T-cell (primary cell): Measurements from ENCODE around the gene VPS35L. TPM values are rescaled to one million over a fixed set of nuclear protein-coding genes. Genes with fewer than 3 reads are reported as not detected.

Source experiments
- ATAC-seq, 4 experiments: fragments of 200-7000 bp in 3 of 4; fragments of 150-1000 bp in 1 of 4; cut with Tn5 transposase; replicated peaks in 1 of 4; 1 replicate in 3 of 4; 2 replicates in 1 of 4; pipeline ENCODE4 v1.10.0; 2021; ENCODE audit warnings: moderate library complexity in 3 of 4, mild to moderate bottlenecking in 2 of 4, moderate number of reproducible peaks in 1 of 4
- CTCF ChIA-PET, 2 donors: fragments of 300-600 bp; sonication (Branson Sonifier 250); formaldehyde crosslinking; loops; one replicate each; lab custom pipeline; 2022; ENCODE audit warnings: antibody characterized with exemption in 2 of 2; lab: Charles Lee
- POLR2A ChIA-PET, 2 donors: fragments of 300-600 bp; sonication (Branson Sonifier 250); formaldehyde crosslinking; loops; one replicate each; lab custom pipeline; 2022; ENCODE audit warnings: antibody characterized with exemption in 2 of 2; lab: Charles Lee
- DNase-seq, 35 experiments: peaks; one replicate each; pipeline versions ENCODE4 v3.0.0 to v3.0.0-alpha.2; 2013 to 2023
- H3K27ac ChIP-seq: one replicate; pipeline ENCODE4 v1.5.1; 2013; ENCODE audit warnings: low read length
- H3K27me3 ChIP-seq, 2 experiments: replicated peaks in 1 of 2; 1 replicate in 1 of 2; 2 replicates in 1 of 2; pipeline versions ENCODE4 v1.6.1 to v1.7.0; 2013; ENCODE audit warnings: low read length in 1 of 2, mixed read lengths in 1 of 2; ENCODE audit not compliant: control insufficient read depth in 2 of 2, insufficient read depth in 2 of 2; ENCODE audit errors: extremely low read depth in 1 of 2
- H3K36me3 ChIP-seq, 2 donors: 1 replicate in 1 of 2; 2 replicates in 1 of 2; pipeline versions ENCODE4 v1.6.1 to v1.7.0; 2013; ENCODE audit warnings: low read length in 1 of 2; ENCODE audit not compliant: control insufficient read depth in 2 of 2, insufficient read depth in 1 of 2; ENCODE audit errors: extremely low read depth in 1 of 2
- H3K4me1 ChIP-seq, 2 experiments: 1 replicate in 1 of 2; 2 replicates in 1 of 2; pipeline versions ENCODE4 v1.6.1 to v1.7.0; 2013; ENCODE audit warnings: low read length in 2 of 2, mixed read lengths in 1 of 2; ENCODE audit not compliant: insufficient read depth in 2 of 2, control insufficient read depth in 1 of 2; ENCODE audit errors: extremely low read depth in 1 of 2
- H3K4me3 ChIP-seq, 2 donors: 1 replicate in 1 of 2; 2 replicates in 1 of 2; pipeline versions ENCODE4 v1.5.1 to v1.7.0; 2013; ENCODE audit warnings: mild to moderate bottlenecking in 2 of 2, low read length in 1 of 2, moderate library complexity in 1 of 2; ENCODE audit not compliant: control insufficient read depth in 1 of 2; ENCODE audit errors: extremely low read depth in 1 of 2
- H3K9me3 ChIP-seq: 2 replicates; pipeline ENCODE4 v1.7.0; 2013
- H3K27ac Mint-ChIP-seq, 2 donors: one replicate each; pipeline ENCODE4 v1.8.0; 2020 to 2021; ENCODE audit warnings: mild to moderate bottlenecking in 2 of 2, mixed read lengths in 2 of 2
- H3K27me3 Mint-ChIP-seq, 2 donors: one replicate each; pipeline ENCODE4 v1.8.0; 2021 to 2022; ENCODE audit warnings: mixed read lengths in 2 of 2
- H3K36me3 Mint-ChIP-seq: one replicate; pipeline ENCODE4 v1.8.0; 2021; ENCODE audit warnings: mixed read lengths
- H3K4me1 Mint-ChIP-seq, 3 donors: one replicate each; pipeline ENCODE4 v1.8.0; 2020 to 2022; ENCODE audit warnings: mixed read lengths in 3 of 3, mild to moderate bottlenecking in 1 of 3
- H3K4me3 Mint-ChIP-seq, 3 donors: one replicate each; pipeline ENCODE4 v1.8.0; 2020 to 2022; ENCODE audit warnings: mild to moderate bottlenecking in 3 of 3, mixed read lengths in 3 of 3, moderate library complexity in 3 of 3
- H3K9me3 Mint-ChIP-seq, 3 donors: one replicate each; pipeline ENCODE4 v1.8.0; 2020 to 2022; ENCODE audit warnings: mixed read lengths in 3 of 3
- WGBS: methylation state at CpG from one replicate; pipeline ENCODE4 v1.1.5; 2013; ENCODE audit warnings: missing lambda C conversion rate; ENCODE audit not compliant: insufficient coverage; 5-methylcytosine and 5-hydroxymethylcytosine counted together
- total RNA-seq, 35 experiments: library from RNA in 6 of 35; stranded (reverse) in 6 of 35; fragments of 120-200 nt in 1 of 35; gene quantifications; one replicate each; pipeline versions ENCODE4 v1.2.1 to v1.2.4 and lab custom pipeline; 2013 to 2026

The VPS35L gene
- total RNA-seq, 5 donors from 2014 or later (not counting 1 experiment from before 2014, with no cell fraction given), result 40.2 to 46.9 (median 42.9) TPM

- no CpG with 5 or more reads among the region's 1 CpG for WGBS
- CTCF ChIA-PET, result interaction anchor here in 1 of 2 donors (0.6 to 1.6 kb wide), 2 partner anchors 10 to 16 kb away, joined by 3 to 5 read pairs; no protein-coding TSS in a partner anchor
- Histone ChIP-seq H3K27ac (no peak overlapping the region), H3K9me3 (no peaks in the 10 kb centered on the region), H3K4me3 (no peak overlapping the region), H3K4me1 (no peaks in the 10 kb centered on the region), H3K36me3 (peaks cover 0 to 53% of the 10 kb centered on the region in 2 donors), H3K27me3 (no peaks in the 10 kb centered on the region)
- ATAC-seq (no peak), DNase-seq (no peak)
- Mint-ChIP-seq H3K4me3 (no peak overlapping the region), H3K27me3 (no peaks in the 10 kb centered on the region), H3K9me3 (peaks cover 0 to 11% (median 3%) of the 10 kb centered on the region in 3 donors), H3K4me1 (no peaks in the 10 kb centered on the region), H3K36me3 (peaks cover 83% of the 10 kb centered on the region), H3K27ac (no peak overlapping the region)
- POLR2A ChIA-PET, result interaction anchor here in 1 of 2 donors (0.6 kb wide), 1 partner anchor 87 kb away, joined by 3 read pairs; no protein-coding TSS in a partner anchor
These were observed 50.2 kb downstream of the VPS35L start for GRCh38 chr16:19605701-19606100.

- Histone ChIP-seq H3K9me3 (no peaks in the 10 kb centered on the region), H3K27me3 (no peaks in the 10 kb centered on the region), H3K4me1 (no peaks in the 10 kb centered on the region), H3K4me3 (no peak overlapping the region), H3K36me3 (peaks cover 0 to 57% of the 10 kb centered on the region in 2 donors), H3K27ac (no peak overlapping the region)
- Mint-ChIP-seq H3K27me3 (no peaks in the 10 kb centered on the region), H3K9me3 (peaks cover 0 to 11% (median 3%) of the 10 kb centered on the region in 3 donors), H3K36me3 (peaks cover 81% of the 10 kb centered on the region), H3K27ac (no peak overlapping the region), H3K4me3 (no peak overlapping the region), H3K4me1 (no peaks in the 10 kb centered on the region)
- 94% methylated on average over 3 of the region's 8 CpGs for WGBS
- no peak for DNase-seq
- ChIA-PET POLR2A (no interaction called here), CTCF (no interaction called here)
- no peak for ATAC-seq
These were observed 52.2 kb downstream of the VPS35L start for GRCh38 chr16:19607616-19608280.

GRCh38 chr16:19609359-19609758 is 53.9 kb downstream of the VPS35L start:
- ChIA-PET POLR2A (interaction anchor here in 1 of 2 donors (0.6 kb wide), 1 partner anchor 346 kb away, joined by 3 read pairs; no protein-coding TSS in a partner anchor), CTCF (no interaction called here)
- 95% methylated on average over 2 of the region's 5 CpGs for WGBS
- Mint-ChIP-seq H3K4me3 (no peak overlapping the region), H3K27ac (no peak overlapping the region), H3K36me3 (peaks cover 79% of the 10 kb centered on the region), H3K4me1 (no peaks in the 10 kb centered on the region), H3K9me3 (peaks cover 0 to 11% (median 3%) of the 10 kb centered on the region in 3 donors), H3K27me3 (no peaks in the 10 kb centered on the region)
- ATAC-seq (no peak), DNase-seq (no peak)
- no peak overlapping the region for H3K27ac ChIP-seq
- H3K9me3 ChIP-seq, result no peaks in the 10 kb centered on the region
- no peak overlapping the region for H3K4me3 ChIP-seq
- peaks cover 5 to 51% of the 10 kb centered on the region in 2 donors for H3K36me3 ChIP-seq
- H3K27me3 ChIP-seq, result no peaks in the 10 kb centered on the region
- H3K4me1 ChIP-seq, result no peaks in the 10 kb centered on the region

- no peak for ATAC-seq
- Mint-ChIP-seq H3K36me3 (peaks cover 77% of the 10 kb centered on the region), H3K4me3 (no peak overlapping the region), H3K9me3 (peaks cover 0 to 11% (median 3%) of the 10 kb centered on the region in 3 donors), H3K27me3 (no peaks in the 10 kb centered on the region), H3K4me1 (no peaks in the 10 kb centered on the region), H3K27ac (no peak overlapping the region)
- Histone ChIP-seq H3K9me3 (no peaks in the 10 kb centered on the region), H3K4me1 (no peaks in the 10 kb centered on the region), H3K27ac (no peak overlapping the region), H3K4me3 (no peak overlapping the region), H3K36me3 (peaks cover 5 to 44% of the 10 kb centered on the region in 2 donors), H3K27me3 (no peaks in the 10 kb centered on the region)
- ChIA-PET POLR2A (no interaction called here), CTCF (interaction anchor here in 1 of 2 donors (0.6 kb wide), 1 partner anchor 272 kb away, joined by 3 read pairs; no protein-coding TSS in a partner anchor)
- 99% methylated on average over 8 of the region's 13 CpGs for WGBS
- no peak for DNase-seq
These were observed 54.7 kb downstream of the VPS35L start for GRCh38 chr16:19610200-19610599.

GRCh38 chr16:19613834-19614233 is 58.3 kb downstream of the VPS35L start:
- no peak for ATAC-seq
- Histone ChIP-seq H3K27ac (no peak overlapping the region), H3K27me3 (no peaks in the 10 kb centered on the region), H3K4me3 (no peak overlapping the region), H3K36me3 (peaks cover 5 to 42% of the 10 kb centered on the region in 2 donors), H3K4me1 (no peaks in the 10 kb centered on the region), H3K9me3 (no peaks in the 10 kb centered on the region)
- ChIA-PET POLR2A (no interaction called here), CTCF (no interaction called here)
- DNase-seq, result no peak
- H3K4me1 Mint-ChIP-seq, result no peaks in the 10 kb centered on the region
- H3K9me3 Mint-ChIP-seq, result no peaks in the 10 kb centered on the region
- no peak overlapping the region for H3K4me3 Mint-ChIP-seq
- H3K36me3 Mint-ChIP-seq, result peaks cover 58% of the 10 kb centered on the region
- no peak overlapping the region for H3K27ac Mint-ChIP-seq
- WGBS, result no CpG with 5 or more reads among the region's 5 CpGs
- H3K27me3 Mint-ChIP-seq, result no peaks in the 10 kb centered on the region

GRCh38 chr16:19616241-19616640 is 60.7 kb downstream of the VPS35L start:
- Mint-ChIP-seq H3K4me1 (no peaks in the 10 kb centered on the region), H3K36me3 (peaks cover 47% of the 10 kb centered on the region), H3K27ac (no peak overlapping the region), H3K9me3 (no peaks in the 10 kb centered on the region), H3K27me3 (no peaks in the 10 kb centered on the region), H3K4me3 (no peak overlapping the region)
- no peaks in the 10 kb centered on the region for H3K27me3 ChIP-seq
- no peak overlapping the region for H3K27ac ChIP-seq
- peaks cover 5 to 21% of the 10 kb centered on the region in 2 donors for H3K36me3 ChIP-seq
- no peak for ATAC-seq
- ChIA-PET POLR2A (no interaction called here), CTCF (interaction anchor here in 1 of 2 donors (0.6 kb wide), 1 partner anchor 53 kb away, joined by 6 read pairs; no protein-coding TSS in a partner anchor)
- H3K9me3 ChIP-seq, result no peaks in the 10 kb centered on the region
- 100% methylated on average over 2 of the region's 6 CpGs for WGBS
- H3K4me1 ChIP-seq, result no peaks in the 10 kb centered on the region
- no peak for DNase-seq
- no peak overlapping the region for H3K4me3 ChIP-seq
